OCI-LY1 (cell line): ENCODE results near the gene PCDHA1.

Experiments used
- EZH2 ChIP-seq: fragments of 200-600 bp; sonication (generic), shearing (Covaris generic); IDR thresholded peaks from 2 replicates; pipeline ENCODE4 v1.8.0; 2017; ENCODE audit warnings: borderline replicate concordance, mixed run types, mild to moderate bottlenecking, antibody characterized with exemption, low read length, moderate library complexity, mixed read lengths
- TF ChIP-seq, protein P1 (sequence below): fragments of 200-600 bp; sonication (generic), shearing (Covaris generic); IDR thresholded peaks from 2 replicates; pipeline ENCODE4 v1.5.1; 2017; ENCODE audit warnings: mild to moderate bottlenecking, antibody characterized with exemption, low read length, moderate library complexity, mixed read lengths

DNA sequence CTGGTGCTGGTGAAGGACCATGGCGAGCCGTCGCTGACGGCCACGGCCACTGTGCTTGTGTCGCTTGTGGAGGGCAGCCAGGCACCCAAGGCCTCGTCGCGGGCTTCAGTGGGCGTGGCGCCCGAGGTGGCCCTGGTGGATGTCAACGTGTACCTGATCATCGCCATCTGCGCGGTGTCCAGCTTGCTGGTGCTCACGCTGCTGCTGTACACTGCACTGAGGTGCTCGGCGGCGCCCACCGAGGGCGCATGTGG lies 72.0 kb downstream of the PCDHA1 start:
- TF ChIP-seq, protein P1, sequence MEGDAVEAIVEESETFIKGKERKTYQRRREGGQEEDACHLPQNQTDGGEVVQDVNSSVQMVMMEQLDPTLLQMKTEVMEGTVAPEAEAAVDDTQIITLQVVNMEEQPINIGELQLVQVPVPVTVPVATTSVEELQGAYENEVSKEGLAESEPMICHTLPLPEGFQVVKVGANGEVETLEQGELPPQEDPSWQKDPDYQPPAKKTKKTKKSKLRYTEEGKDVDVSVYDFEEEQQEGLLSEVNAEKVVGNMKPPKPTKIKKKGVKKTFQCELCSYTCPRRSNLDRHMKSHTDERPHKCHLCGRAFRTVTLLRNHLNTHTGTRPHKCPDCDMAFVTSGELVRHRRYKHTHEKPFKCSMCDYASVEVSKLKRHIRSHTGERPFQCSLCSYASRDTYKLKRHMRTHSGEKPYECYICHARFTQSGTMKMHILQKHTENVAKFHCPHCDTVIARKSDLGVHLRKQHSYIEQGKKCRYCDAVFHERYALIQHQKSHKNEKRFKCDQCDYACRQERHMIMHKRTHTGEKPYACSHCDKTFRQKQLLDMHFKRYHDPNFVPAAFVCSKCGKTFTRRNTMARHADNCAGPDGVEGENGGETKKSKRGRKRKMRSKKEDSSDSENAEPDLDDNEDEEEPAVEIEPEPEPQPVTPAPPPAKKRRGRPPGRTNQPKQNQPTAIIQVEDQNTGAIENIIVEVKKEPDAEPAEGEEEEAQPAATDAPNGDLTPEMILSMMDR, result no peak
- TF ChIP-seq EZH2, result no peak
